ENCODE measurements around the gene C10orf90. TPM values are rescaled to one million over a fixed set of nuclear protein-coding genes. Genes with fewer than 3 reads are reported as not detected.

C10orf90 gene
- total RNA-seq, 1 donor from 2014 or later = not detected

DNA sequence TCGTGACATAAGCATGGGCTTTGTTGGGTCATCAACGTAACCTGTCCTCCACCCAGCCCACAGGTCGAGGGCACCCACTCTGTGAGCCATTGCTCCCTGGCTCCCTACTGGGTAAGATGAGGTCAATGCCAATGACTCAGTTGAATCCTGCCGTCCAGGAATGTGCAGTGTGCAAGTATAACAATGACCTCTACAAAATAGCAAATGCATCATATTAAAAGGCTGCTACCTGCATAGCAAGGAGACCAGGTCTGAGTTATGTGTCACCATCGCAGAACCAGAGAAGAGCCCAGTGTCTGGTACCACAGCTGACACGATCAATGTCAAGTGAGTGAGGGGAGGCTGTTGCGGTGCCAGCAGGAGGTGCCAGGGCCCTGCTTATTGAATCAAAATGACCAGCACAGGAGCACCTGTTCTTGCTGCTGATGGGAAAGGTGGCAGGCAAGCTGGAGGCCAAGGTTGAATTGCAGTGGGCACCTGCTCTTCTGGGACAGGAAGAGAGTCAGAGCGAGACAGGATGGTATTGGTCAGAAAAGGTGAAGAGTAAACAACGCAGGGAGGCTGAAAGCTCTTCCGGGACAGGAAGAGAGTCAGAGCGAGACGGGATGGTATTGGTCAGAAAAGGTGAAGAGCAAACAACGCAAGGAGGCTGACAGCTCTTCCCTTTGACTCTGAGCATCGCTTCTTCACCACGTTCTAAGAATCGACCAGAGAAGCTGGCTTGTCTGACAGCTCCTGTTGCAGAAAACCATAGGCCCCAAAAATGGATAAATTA is 173.5 kb downstream of the C10orf90 start:
- no peaks in the 10 kb centered on the region for H3K4me1 Mint-ChIP-seq (ENCODE audit: unreplicated experiment)
- peaks cover 2% of the 10 kb centered on the region for H3K27me3 Mint-ChIP-seq (ENCODE audit: unreplicated experiment)
- peak overlapping the region; percentile 42 for H3K4me3 Mint-ChIP-seq (ENCODE audit: unreplicated experiment)
- no peaks in the 10 kb centered on the region for H3K9me3 Mint-ChIP-seq (ENCODE audit: unreplicated experiment)
- no peak for DNase-seq (ENCODE audit: low spot score)
- no peaks in the 10 kb centered on the region for H3K36me3 Mint-ChIP-seq (ENCODE audit: low read depth, unreplicated experiment)
- TF ChIP-seq, protein P1, sequence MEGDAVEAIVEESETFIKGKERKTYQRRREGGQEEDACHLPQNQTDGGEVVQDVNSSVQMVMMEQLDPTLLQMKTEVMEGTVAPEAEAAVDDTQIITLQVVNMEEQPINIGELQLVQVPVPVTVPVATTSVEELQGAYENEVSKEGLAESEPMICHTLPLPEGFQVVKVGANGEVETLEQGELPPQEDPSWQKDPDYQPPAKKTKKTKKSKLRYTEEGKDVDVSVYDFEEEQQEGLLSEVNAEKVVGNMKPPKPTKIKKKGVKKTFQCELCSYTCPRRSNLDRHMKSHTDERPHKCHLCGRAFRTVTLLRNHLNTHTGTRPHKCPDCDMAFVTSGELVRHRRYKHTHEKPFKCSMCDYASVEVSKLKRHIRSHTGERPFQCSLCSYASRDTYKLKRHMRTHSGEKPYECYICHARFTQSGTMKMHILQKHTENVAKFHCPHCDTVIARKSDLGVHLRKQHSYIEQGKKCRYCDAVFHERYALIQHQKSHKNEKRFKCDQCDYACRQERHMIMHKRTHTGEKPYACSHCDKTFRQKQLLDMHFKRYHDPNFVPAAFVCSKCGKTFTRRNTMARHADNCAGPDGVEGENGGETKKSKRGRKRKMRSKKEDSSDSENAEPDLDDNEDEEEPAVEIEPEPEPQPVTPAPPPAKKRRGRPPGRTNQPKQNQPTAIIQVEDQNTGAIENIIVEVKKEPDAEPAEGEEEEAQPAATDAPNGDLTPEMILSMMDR (IDR thresholded peaks at IDR 0.05; ENCODE audit: unreplicated experiment) = no peak
- H3K27ac Mint-ChIP-seq (ENCODE audit: unreplicated experiment) = no peak overlapping the region

DNA sequence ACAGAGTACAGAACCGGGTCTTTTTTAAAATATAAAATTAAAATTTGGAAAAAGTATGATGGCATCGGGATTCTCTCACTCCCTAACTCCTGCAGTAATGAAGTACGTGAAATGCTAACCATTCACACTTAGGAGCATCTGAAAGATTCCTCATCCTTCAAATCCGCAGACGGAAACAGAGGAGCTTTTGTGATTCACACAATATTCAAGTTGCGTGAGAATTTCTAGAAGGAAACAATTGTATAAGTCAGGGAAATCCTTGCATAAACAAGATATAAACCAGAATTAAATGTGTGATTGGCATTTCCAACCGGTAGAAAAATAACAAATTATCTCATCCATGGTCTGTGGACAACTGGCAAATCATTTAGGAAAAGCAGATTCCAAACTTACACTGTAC is 179.0 kb downstream of the C10orf90 start:
- no peaks in the 10 kb centered on the region for H3K4me1 Mint-ChIP-seq (ENCODE audit: unreplicated experiment)
- no peaks in the 10 kb centered on the region for H3K36me3 Mint-ChIP-seq (ENCODE audit: low read depth, unreplicated experiment)
- H3K4me3 Mint-ChIP-seq (ENCODE audit: unreplicated experiment) = no peak overlapping the region
- DNase-seq (ENCODE audit: low spot score) = no peak
- TF ChIP-seq, protein P1 (IDR thresholded peaks at IDR 0.05; ENCODE audit: unreplicated experiment) = no peak
- no peaks in the 10 kb centered on the region for H3K9me3 Mint-ChIP-seq (ENCODE audit: unreplicated experiment)
- no peak overlapping the region for H3K27ac Mint-ChIP-seq (ENCODE audit: unreplicated experiment)
- H3K27me3 Mint-ChIP-seq (ENCODE audit: unreplicated experiment) = no peaks in the 10 kb centered on the region

DNA sequence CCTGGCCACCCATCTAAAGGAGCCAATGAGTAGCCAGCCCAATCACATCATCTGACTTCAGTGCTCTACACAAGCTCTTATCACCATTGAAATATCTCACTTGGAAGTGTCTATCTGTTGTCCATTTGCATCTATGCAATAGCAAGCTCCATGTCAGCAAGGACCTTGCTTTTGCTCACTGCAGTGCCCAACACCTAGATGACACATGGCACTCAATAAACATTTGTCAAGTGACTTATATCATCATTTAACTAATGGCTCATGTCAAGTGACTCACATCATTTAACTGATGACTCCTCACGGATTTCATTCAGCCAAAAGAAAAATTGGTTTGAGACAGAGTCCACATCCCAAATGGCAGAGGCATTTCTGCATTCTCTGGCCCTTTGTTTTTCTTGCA is 189.3 kb downstream of the C10orf90 start:
- TF ChIP-seq, protein P1 (IDR thresholded peaks at IDR 0.05; ENCODE audit: unreplicated experiment) = no peak
- no peak overlapping the region for H3K4me3 Mint-ChIP-seq (ENCODE audit: unreplicated experiment)
- H3K27ac Mint-ChIP-seq (ENCODE audit: unreplicated experiment) = no peak overlapping the region
- peaks cover 1% of the 10 kb centered on the region for H3K27me3 Mint-ChIP-seq (ENCODE audit: unreplicated experiment)
- DNase-seq (ENCODE audit: low spot score) = no peak
- H3K36me3 Mint-ChIP-seq (ENCODE audit: low read depth, unreplicated experiment) = no peaks in the 10 kb centered on the region
- peaks cover 4% of the 10 kb centered on the region for H3K4me1 Mint-ChIP-seq (ENCODE audit: unreplicated experiment)
- no peaks in the 10 kb centered on the region for H3K9me3 Mint-ChIP-seq (ENCODE audit: unreplicated experiment)

DNA sequence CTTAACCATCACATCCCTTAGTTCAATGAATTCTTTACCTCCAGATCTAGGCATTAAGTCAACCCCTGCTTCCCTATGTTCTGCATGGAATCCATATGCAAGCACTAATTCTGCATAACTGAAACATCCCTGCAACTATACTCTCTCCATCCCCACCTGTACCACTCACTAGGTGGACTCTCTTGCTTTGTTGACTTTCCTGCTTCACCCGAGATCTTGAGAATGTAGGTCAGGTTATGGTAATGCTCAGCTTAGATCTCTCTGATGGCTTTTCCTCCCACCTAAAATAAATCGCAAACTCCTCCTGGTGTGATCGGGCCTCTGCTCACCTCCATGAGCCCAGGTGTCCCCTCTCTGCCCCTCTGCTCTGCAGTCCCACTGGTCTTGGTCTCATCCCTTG is 189.8 kb downstream of the C10orf90 start:
- H3K27ac Mint-ChIP-seq (ENCODE audit: unreplicated experiment) = no peak overlapping the region
- no peaks in the 10 kb centered on the region for H3K9me3 Mint-ChIP-seq (ENCODE audit: unreplicated experiment)
- peaks cover 8% of the 10 kb centered on the region for H3K4me1 Mint-ChIP-seq (ENCODE audit: unreplicated experiment)
- TF ChIP-seq, protein P1 (IDR thresholded peaks at IDR 0.05; ENCODE audit: unreplicated experiment) = no peak
- peaks cover 1% of the 10 kb centered on the region for H3K27me3 Mint-ChIP-seq (ENCODE audit: unreplicated experiment)
- no peak overlapping the region for H3K4me3 Mint-ChIP-seq (ENCODE audit: unreplicated experiment)
- no peaks in the 10 kb centered on the region for H3K36me3 Mint-ChIP-seq (ENCODE audit: low read depth, unreplicated experiment)
- DNase-seq (ENCODE audit: low spot score) = no peak

DNA sequence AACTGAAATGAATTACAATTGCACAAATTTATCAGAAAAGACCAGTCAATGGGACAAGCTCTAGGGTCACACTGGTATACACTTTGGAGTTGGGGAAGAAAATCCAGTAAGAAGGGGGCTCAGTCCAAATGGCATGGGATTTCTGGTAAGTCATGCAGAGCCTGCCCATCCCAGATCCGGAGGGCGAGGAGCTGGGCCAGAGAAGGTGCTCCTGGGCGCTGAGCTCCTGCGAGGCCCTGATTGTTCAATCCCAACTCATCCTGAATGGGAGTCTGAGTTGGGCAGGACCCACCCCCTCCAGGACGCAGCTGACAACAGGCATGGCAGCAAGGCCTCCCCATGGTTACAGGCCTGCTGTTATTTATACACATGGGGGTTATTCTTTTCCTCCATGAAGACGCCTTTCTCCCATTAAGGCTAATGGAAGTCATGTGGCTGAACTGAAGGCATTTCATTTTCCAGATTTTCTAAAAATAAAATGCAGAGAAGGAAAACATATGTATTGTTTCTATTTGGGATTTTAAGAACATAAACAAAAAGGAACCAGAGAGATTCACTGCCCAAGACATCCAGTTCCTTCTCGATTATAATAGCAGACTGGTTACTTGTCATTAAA is 191.1 kb downstream of the C10orf90 start:
- Mint-ChIP-seq H3K27me3 (ENCODE audit: unreplicated experiment) (peaks cover 1% of the 10 kb centered on the region), H3K36me3 (ENCODE audit: low read depth, unreplicated experiment) (no peaks in the 10 kb centered on the region), H3K27ac (ENCODE audit: unreplicated experiment) (no peak overlapping the region), H3K4me3 (ENCODE audit: unreplicated experiment) (no peak overlapping the region), H3K9me3 (ENCODE audit: unreplicated experiment) (no peaks in the 10 kb centered on the region), H3K4me1 (ENCODE audit: unreplicated experiment) (peaks cover 15% of the 10 kb centered on the region)
- TF ChIP-seq, protein P1 (IDR thresholded peaks at IDR 0.05; ENCODE audit: unreplicated experiment) = no peak
- no peak for DNase-seq (ENCODE audit: low spot score)

All from endothelial cell (in vitro differentiated cells).